Gastrocnemius medialis (tissue), 4 donors: ENCODE results near the gene LETMD1.

ENCODE experiments used
- CTCF ChIP-seq, 5 experiments: fragments of 450-650 bp in 3 of 5; fragments of 200-600 bp in 2 of 5; sonication (generic) in 2 of 5; IDR thresholded peaks in 4 of 5; conservative IDR thresholded peaks in 1 of 5; 1 replicate in 4 of 5; 2 replicates in 1 of 5; pipeline ENCODE4 v1.5.1; 2016 to 2019; ENCODE audit warnings: antibody characterized with exemption in 5 of 5, mild to moderate bottlenecking in 3 of 5, moderate library complexity in 3 of 5
- POLR2A ChIP-seq, 2 donors: fragments of 450-650 bp; IDR thresholded peaks; one replicate each; pipeline ENCODE4 v1.6.1; 2017; ENCODE audit warnings: antibody characterized with exemption in 2 of 2, mild to moderate bottlenecking in 2 of 2, moderate library complexity in 2 of 2

- no peak for TF ChIP-seq CTCF (IDR thresholded peaks at IDR 0.05 in 4 of 5, conservative IDR thresholded peaks at IDR 0.05 in 1 of 5)
- no peak for TF ChIP-seq POLR2A (IDR thresholded peaks at IDR 0.05)
Observed at GRCh38 chr12:51017452-51017851, 30.7 kb upstream of the LETMD1 start.
